ENCODE measurements around the gene DYNC1LI1. TPM values are rescaled to one million over a fixed set of nuclear protein-coding genes. Genes with fewer than 3 reads are reported as not detected.

The DYNC1LI1 gene
- total and polyA plus RNA-seq, 7 experiments from 2014 or later: 17.9 to 28.5 (median 27.1) TPM

GRCh38 chr3:32596909-32597369 is 26.3 kb upstream of the DYNC1LI1 start:
- ATAC-seq: no peak
- POLR2A ChIA-PET: interaction anchor here (0.6 kb wide), 2 partner anchors 38 to 450 kb away, joined by 3 to 4 read pairs; no protein-coding TSS in a partner anchor
- H3K27me3 ChIP-seq (ENCODE audit: control insufficient read depth in 2 of 2, insufficient read depth in 2 of 2, low read length in 2 of 2): no peaks in the 10 kb centered on the region
- Mint-ChIP-seq H3K4me1 (peaks cover 0 to 6% (median 0%) of the 10 kb centered on the region in 7 donors), H3K27ac (no peak overlapping the region), H3K36me3 (no peaks in the 10 kb centered on the region), H3K4me3 (no peak overlapping the region), H3K9me3 (no peaks in the 10 kb centered on the region), H3K27me3 (peaks cover 0 to 26% (median 16%) of the 10 kb centered on the region in 5 donors)
- no peak overlapping the region for H3K27ac ChIP-seq (ENCODE audit: low read depth, low read length)
- no peaks in the 10 kb centered on the region for H3K9me3 ChIP-seq (ENCODE audit: control insufficient read depth in 2 of 3, low read length in 3 of 3)
- no peak for DNase-seq
- no peak overlapping the region for H3K4me3 ChIP-seq (ENCODE audit: low read length)
- CTCF ChIA-PET: interaction anchor here (0.7 kb wide), 1 partner anchor 292 kb away, joined by 3 read pairs; no protein-coding TSS in a partner anchor
- no peaks in the 10 kb centered on the region for H3K36me3 ChIP-seq (ENCODE audit: control insufficient read depth in 2 of 3, insufficient read depth in 3 of 3, low read length in 3 of 3)
- H3K4me1 ChIP-seq (ENCODE audit: control insufficient read depth in 2 of 2, insufficient read depth in 2 of 2, low read length in 2 of 2): no peaks in the 10 kb centered on the region
- intact Hi-C loops (cut with micrococcal nuclease): no loop called here

- Histone ChIP-seq H3K36me3 (ENCODE audit: control insufficient read depth in 2 of 3, insufficient read depth in 3 of 3, low read length in 3 of 3) (no peaks in the 10 kb centered on the region), H3K27ac (ENCODE audit: low read depth, low read length) (no peak overlapping the region), H3K9me3 (ENCODE audit: control insufficient read depth in 2 of 3, low read length in 3 of 3) (no peaks in the 10 kb centered on the region), H3K4me1 (ENCODE audit: control insufficient read depth in 2 of 2, insufficient read depth in 2 of 2, low read length in 2 of 2) (no peaks in the 10 kb centered on the region), H3K27me3 (ENCODE audit: control insufficient read depth in 2 of 2, insufficient read depth in 2 of 2, low read length in 2 of 2) (no peaks in the 10 kb centered on the region), H3K4me3 (ENCODE audit: low read length) (no peak overlapping the region)
- Mint-ChIP-seq H3K27ac (no peak overlapping the region), H3K36me3 (no peaks in the 10 kb centered on the region), H3K9me3 (no peaks in the 10 kb centered on the region), H3K27me3 (peaks cover 0 to 28% (median 11%) of the 10 kb centered on the region in 5 donors), H3K4me3 (no peak overlapping the region), H3K4me1 (peaks cover 0 to 6% (median 0%) of the 10 kb centered on the region in 7 donors)
- no peak for ATAC-seq
- intact Hi-C loops (cut with micrococcal nuclease): no loop called here
- CTCF ChIA-PET: no interaction called here
- POLR2A ChIA-PET: interaction anchor here (0.5 to 0.6 kb wide), 3 partner anchors 37 to 451 kb away, joined by 3 to 4 read pairs (median 4); no protein-coding TSS in a partner anchor
- no peak for DNase-seq
These were observed 25.7 kb upstream of the DYNC1LI1 start for GRCh38 chr3:32596282-32596908.

GRCh38 chr3:32595323-32595722 is 24.7 kb upstream of the DYNC1LI1 start:
- H3K27ac Mint-ChIP-seq: no peak overlapping the region

GRCh38 chr3:32593903-32594525 is 23.4 kb upstream of the DYNC1LI1 start:
- no peaks in the 10 kb centered on the region for H3K27me3 ChIP-seq (ENCODE audit: control insufficient read depth in 2 of 2, insufficient read depth in 2 of 2, low read length in 2 of 2)
- Mint-ChIP-seq H3K27ac (no peak overlapping the region), H3K4me3 (no peak overlapping the region), H3K36me3 (no peaks in the 10 kb centered on the region), H3K27me3 (peaks cover 0 to 32% (median 8%) of the 10 kb centered on the region in 5 donors), H3K4me1 (peaks cover 0 to 6% (median 0%) of the 10 kb centered on the region in 7 donors), H3K9me3 (no peaks in the 10 kb centered on the region)
- intact Hi-C loops (cut with micrococcal nuclease): no loop called here
- H3K9me3 ChIP-seq (ENCODE audit: control insufficient read depth in 2 of 3, low read length in 3 of 3): no peaks in the 10 kb centered on the region
- CTCF ChIA-PET: no interaction called here
- H3K36me3 ChIP-seq (ENCODE audit: control insufficient read depth in 2 of 3, insufficient read depth in 3 of 3, low read length in 3 of 3): no peaks in the 10 kb centered on the region
- POLR2A ChIA-PET: no interaction called here
- no peak overlapping the region for H3K4me3 ChIP-seq (ENCODE audit: low read length)
- H3K4me1 ChIP-seq (ENCODE audit: control insufficient read depth in 2 of 2, insufficient read depth in 2 of 2, low read length in 2 of 2): no peaks in the 10 kb centered on the region
- ATAC-seq: no peak
- no peak for DNase-seq
- no peak overlapping the region for H3K27ac ChIP-seq (ENCODE audit: low read depth, low read length)

More at GRCh38 chr3:32595323-32595722, 24.7 kb upstream of the DYNC1LI1 start:
- Mint-ChIP-seq H3K9me3 (no peaks in the 10 kb centered on the region), H3K4me3 (no peak overlapping the region), H3K4me1 (peaks cover 0 to 6% (median 0%) of the 10 kb centered on the region in 7 donors), H3K36me3 (no peaks in the 10 kb centered on the region), H3K27me3 (peaks cover 0 to 30% (median 8%) of the 10 kb centered on the region in 5 donors)
- H3K4me3 ChIP-seq (ENCODE audit: low read length): no peak overlapping the region
- no peaks in the 10 kb centered on the region for H3K27me3 ChIP-seq (ENCODE audit: control insufficient read depth in 2 of 2, insufficient read depth in 2 of 2, low read length in 2 of 2)
- no peaks in the 10 kb centered on the region for H3K36me3 ChIP-seq (ENCODE audit: control insufficient read depth in 2 of 3, insufficient read depth in 3 of 3, low read length in 3 of 3)
- H3K9me3 ChIP-seq (ENCODE audit: control insufficient read depth in 2 of 3, low read length in 3 of 3): no peaks in the 10 kb centered on the region
- ChIA-PET CTCF (no interaction called here), POLR2A (no interaction called here)
- no peak overlapping the region for H3K27ac ChIP-seq (ENCODE audit: low read depth, low read length)
- intact Hi-C loops (cut with micrococcal nuclease): no loop called here
- no peak for DNase-seq
- no peaks in the 10 kb centered on the region for H3K4me1 ChIP-seq (ENCODE audit: control insufficient read depth in 2 of 2, insufficient read depth in 2 of 2, low read length in 2 of 2)
- ATAC-seq: no peak

- H3K9me3 Mint-ChIP-seq: no peaks in the 10 kb centered on the region
- H3K27me3 Mint-ChIP-seq: peaks cover 0 to 41% (median 4%) of the 10 kb centered on the region in 5 donors
- Histone ChIP-seq H3K9me3 (ENCODE audit: control insufficient read depth in 2 of 3, low read length in 3 of 3) (no peaks in the 10 kb centered on the region), H3K4me1 (ENCODE audit: control insufficient read depth in 2 of 2, insufficient read depth in 2 of 2, low read length in 2 of 2) (no peaks in the 10 kb centered on the region), H3K27me3 (ENCODE audit: control insufficient read depth in 2 of 2, insufficient read depth in 2 of 2, low read length in 2 of 2) (no peaks in the 10 kb centered on the region), H3K27ac (ENCODE audit: low read depth, low read length) (no peak overlapping the region), H3K4me3 (ENCODE audit: low read length) (no peak overlapping the region), H3K36me3 (ENCODE audit: control insufficient read depth in 2 of 3, insufficient read depth in 3 of 3, low read length in 3 of 3) (no peaks in the 10 kb centered on the region)
- no peaks in the 10 kb centered on the region for H3K36me3 Mint-ChIP-seq
- H3K4me1 Mint-ChIP-seq: peaks cover 0 to 6% (median 0%) of the 10 kb centered on the region in 7 donors
- CTCF ChIA-PET: no interaction called here
- no peak overlapping the region for H3K4me3 Mint-ChIP-seq
- DNase-seq (no peak), ATAC-seq (no peak)
- POLR2A ChIA-PET: no interaction called here
- no peak overlapping the region for H3K27ac Mint-ChIP-seq
- intact Hi-C loops (cut with micrococcal nuclease): no loop called here
These were observed 22.2 kb upstream of the DYNC1LI1 start for GRCh38 chr3:32592696-32593353.

GRCh38 chr3:32592011-32592410 is 21.4 kb upstream of the DYNC1LI1 start:
- DNase-seq (no peak), ATAC-seq (no peak)
- Mint-ChIP-seq H3K36me3 (no peaks in the 10 kb centered on the region), H3K27me3 (peaks cover 0 to 41% (median 3%) of the 10 kb centered on the region in 5 donors), H3K27ac (no peak overlapping the region), H3K9me3 (no peaks in the 10 kb centered on the region), H3K4me1 (peaks cover 0 to 6% (median 0%) of the 10 kb centered on the region in 7 donors), H3K4me3 (no peak overlapping the region)
- ChIA-PET CTCF (no interaction called here), POLR2A (no interaction called here)
- intact Hi-C loops (cut with micrococcal nuclease): no loop called here
- Histone ChIP-seq H3K36me3 (ENCODE audit: control insufficient read depth in 2 of 3, insufficient read depth in 3 of 3, low read length in 3 of 3) (no peaks in the 10 kb centered on the region), H3K4me3 (ENCODE audit: low read length) (no peak overlapping the region), H3K27me3 (ENCODE audit: control insufficient read depth in 2 of 2, insufficient read depth in 2 of 2, low read length in 2 of 2) (no peaks in the 10 kb centered on the region), H3K27ac (ENCODE audit: low read depth, low read length) (no peak overlapping the region), H3K9me3 (ENCODE audit: control insufficient read depth in 2 of 3, low read length in 3 of 3) (no peaks in the 10 kb centered on the region), H3K4me1 (ENCODE audit: control insufficient read depth in 2 of 2, insufficient read depth in 2 of 2, low read length in 2 of 2) (no peaks in the 10 kb centered on the region)
